Stimulated activated CD8-positive, alpha-beta memory T cell treated with anti-CD3 and anti-CD28 coated beads, Interleukin-12 subunit alpha, Interleukin-12 subunit beta, amount 100 ng/mL, for 1 hour (primary cell): ENCODE measurements around the gene MVB12B.
A peak's percentile ranks its signal among the peaks of the same experiment; 100 is the strongest.
"Not testable (repeated sequence)": the region's sequence is repeated elsewhere in the genome, so short reads cannot be mapped to it uniquely, and the experiment has no call there.

Source experiments
- DNase-seq: peaks from one replicate; pipeline ENCODE4 v3.0.0-alpha.2; 2020; ENCODE audit warnings: low read depth

The MVB12B gene, protein sequence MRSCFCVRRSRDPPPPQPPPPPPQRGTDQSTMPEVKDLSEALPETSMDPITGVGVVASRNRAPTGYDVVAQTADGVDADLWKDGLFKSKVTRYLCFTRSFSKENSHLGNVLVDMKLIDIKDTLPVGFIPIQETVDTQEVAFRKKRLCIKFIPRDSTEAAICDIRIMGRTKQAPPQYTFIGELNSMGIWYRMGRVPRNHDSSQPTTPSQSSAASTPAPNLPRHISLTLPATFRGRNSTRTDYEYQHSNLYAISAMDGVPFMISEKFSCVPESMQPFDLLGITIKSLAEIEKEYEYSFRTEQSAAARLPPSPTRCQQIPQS

DNA sequence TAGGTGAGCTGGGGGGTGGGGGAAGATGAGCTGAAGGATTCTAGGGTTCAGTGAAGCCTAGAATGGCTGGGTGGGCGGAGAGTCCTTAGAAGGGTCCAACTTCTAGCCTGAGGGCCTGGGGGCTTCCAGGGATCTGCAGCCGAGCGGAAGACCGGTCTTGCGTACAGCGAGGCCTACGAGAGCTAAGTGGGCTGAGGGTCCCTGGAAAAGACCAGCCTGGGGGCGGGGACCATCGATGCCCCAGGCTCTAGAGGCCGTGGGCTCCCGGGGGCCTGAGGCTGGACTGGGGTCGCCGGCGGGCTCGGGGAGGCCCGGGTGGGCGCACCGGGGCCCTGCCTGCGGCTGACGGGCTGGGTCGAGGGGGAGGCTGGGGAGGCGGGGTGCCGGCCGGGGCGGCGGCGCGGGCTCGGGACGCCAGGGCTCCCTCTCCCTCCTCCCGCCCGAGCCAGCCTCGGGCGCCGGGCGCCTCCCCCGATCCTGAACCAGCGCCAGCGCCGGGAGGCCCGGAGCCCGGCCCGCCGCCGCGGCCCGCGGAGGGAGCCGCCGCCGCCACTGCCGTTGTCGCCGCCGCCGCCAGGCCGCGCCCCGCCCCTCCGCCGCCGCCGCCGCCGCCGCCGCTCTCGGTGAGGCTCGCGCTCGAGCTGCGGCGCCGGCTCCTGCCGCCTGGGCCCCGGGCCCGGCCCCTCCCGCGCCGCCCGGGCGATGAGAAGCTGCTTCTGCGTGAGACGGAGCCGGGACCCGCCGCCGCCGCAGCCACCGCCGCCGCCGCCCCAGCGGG, at the start of gene MVB12B:
MVB12B (plus strand) TSS at position 602 of the 778 bp plus-strand sequence; CDS start at position 703, 101 bp downstream.
- DNase-seq: peak; percentile 17

DNA sequence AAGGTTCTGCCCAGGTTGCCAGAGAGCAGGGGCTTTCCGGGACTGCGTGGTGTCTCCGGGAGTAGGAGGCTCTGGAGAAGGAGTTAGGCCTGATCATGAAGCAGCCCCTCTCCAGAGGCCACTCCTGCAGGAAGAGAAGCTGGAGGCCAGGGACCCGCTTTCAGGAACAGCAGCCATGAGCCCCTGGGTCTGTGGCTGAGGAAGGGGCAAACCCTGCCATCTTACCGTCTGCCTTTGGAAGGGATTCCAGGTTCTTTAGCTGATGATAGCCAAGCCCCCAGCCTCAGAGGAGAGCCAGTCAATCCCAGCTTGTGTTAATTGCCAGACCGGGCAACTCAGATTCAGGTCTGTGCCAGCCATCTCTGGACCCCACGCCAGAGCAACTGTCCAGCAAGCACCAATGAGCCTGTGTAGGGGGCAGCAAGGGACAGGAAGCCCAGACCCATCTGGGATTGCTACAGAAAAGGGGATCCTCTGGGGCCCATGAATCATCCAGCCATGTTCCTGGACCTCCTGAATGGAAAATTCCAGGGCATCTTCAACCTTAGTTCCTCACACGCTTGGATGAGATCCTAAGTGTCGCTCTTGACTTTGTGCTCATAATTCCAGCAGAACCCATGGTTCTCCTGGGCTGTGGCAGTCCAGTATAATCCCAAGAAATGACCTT, 42.7 kb upstream of the MVB12B start:
- DNase-seq: no peak

DNA sequence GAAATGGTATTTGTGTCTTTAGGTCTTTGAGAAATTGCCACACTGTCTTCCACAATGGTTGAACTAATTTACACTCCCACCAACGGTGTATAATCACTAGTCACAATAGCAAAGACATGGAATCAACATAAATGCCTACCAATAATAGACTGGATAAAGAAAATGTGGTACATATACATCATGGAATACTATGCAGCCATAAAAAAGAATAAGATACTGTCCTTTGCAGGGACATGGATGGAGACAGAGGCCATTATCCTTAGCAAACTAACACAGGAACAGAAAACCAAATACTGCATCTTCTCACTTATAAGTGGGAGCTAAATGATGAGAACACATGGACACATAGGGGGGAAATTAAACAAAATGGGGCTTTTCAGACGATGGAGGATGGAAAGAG, 41.0 kb upstream of the MVB12B start:
- DNase-seq: not testable (repeated sequence)

DNA sequence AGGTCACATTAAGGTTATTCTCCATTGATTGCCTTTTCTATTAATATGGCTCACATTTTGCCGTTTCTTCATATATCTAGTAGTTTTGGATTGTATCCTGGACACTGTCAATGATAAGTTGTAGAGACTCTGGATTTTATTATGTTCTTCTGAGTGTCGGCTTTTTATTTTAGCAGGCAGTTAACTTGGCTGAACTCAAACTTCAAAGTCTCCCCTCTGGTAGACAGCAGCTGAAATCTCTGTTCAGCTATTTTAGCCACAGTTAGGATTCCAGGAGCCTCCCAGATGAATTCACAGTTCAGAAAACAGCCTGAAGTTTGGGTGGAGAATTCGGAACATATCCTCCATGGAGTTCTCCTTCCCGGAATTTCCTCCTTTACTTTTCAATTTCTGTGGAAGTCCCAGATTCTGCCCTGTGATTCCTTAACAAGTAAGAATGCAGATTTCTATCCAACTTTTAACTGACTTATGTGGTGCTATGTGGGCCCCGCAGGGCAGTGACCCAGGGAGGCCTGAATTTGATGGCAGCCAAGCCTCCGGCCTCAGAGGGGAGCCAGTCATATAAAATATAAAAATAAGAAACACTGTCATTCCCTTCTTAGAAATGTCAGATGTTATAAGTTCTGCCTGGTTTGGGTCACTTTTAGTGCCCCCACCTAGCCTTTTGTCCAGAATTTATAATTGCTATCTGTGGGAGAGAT, 39.3 kb upstream of the MVB12B start:
- DNase-seq: no peak

DNA sequence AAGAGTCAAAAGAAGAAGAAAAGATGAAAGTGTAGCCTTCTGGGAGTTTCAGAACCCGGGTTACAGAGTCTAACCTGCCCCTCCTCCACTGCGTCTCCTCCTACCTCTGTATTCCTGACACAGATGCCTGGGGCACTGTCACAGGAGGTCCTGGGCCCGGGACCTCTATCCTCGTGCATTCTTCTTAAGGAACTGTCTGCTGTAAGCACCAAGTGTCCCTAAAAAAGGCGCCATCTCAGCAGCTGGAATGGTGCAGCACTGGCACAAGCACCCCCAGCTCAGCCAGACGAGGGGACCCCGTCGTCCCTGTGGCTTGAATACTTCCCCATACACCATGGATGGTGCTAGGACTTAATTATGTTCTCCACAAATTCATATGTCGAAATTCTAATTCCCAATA, 35.8 kb upstream of the MVB12B start:
- no peak for DNase-seq

DNA sequence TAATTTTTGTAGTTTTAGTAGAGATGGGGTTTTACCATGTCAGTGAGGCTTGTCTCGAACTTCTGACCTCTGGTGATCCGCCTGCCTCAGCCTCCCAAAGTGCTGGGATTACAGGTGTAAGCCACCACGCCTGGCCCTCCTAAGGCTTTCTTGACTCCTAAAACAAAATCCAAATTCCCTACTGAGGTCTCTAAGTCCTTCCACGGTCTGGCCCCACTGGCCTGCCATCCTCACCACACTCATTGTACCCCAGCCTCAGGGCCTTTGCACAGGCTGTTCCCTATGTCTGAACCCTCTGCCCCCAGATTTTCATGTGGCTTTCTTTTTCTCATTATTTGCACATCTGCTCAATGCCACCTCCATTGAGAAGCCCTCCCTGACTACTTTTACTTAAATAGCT, 34.7 kb upstream of the MVB12B start:
- DNase-seq: no peak

DNA sequence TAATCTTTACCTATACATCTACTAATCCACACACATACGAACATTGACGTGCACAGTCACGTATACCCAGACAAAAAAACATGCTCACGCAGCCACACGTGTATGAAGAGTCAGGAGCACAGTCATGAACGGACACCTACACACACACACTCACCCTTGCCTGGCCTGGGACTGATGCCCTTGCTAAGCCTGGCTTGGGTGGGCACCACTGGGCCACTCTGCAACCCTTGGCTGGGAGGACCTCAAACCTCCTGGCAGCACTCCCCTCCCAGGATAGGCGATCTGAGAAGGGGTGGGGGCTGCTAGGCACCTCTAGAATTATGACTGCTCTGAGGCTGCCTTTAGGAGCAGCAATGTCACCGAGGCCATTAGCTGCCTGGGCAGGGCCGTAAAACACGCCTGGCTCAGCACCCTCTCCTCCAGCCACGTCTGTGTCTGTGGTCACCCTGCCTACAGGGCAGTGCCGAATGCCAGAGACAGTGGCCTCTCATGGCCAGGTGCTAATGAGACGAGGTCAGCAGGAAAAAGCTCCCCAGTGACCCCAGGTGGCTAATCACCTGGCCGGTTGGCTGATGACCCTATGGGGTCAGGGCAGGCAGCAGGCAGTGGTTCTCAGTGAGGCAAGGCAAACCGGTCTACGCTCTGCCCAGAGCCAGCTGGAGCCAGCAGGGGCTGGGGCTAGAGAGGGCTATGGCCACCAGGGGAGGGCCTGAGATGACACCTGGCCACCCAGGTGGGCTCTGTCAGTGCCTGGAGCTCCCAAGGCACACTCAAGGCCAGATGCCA, 33.7 kb upstream of the MVB12B start:
- no peak for DNase-seq

DNA sequence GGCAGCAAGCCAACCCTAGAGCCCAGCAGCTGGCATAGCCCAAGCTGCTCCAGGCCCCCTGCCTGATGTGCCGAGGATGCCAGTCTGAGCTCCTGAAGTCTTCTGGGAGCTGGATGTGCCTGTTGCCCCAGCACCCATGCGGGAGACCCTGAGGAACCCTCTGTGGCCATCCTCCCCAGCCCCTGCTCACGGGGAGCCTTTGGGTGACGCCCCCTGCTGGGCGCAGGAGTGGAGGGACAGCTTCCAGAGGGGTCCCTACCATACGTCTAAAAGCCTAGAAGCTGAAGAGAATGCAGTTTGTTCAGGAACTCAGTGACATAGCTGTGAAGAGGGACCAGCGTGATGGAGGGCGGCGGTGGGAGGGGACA, 33.1 kb upstream of the MVB12B start:
- no peak for DNase-seq

DNA sequence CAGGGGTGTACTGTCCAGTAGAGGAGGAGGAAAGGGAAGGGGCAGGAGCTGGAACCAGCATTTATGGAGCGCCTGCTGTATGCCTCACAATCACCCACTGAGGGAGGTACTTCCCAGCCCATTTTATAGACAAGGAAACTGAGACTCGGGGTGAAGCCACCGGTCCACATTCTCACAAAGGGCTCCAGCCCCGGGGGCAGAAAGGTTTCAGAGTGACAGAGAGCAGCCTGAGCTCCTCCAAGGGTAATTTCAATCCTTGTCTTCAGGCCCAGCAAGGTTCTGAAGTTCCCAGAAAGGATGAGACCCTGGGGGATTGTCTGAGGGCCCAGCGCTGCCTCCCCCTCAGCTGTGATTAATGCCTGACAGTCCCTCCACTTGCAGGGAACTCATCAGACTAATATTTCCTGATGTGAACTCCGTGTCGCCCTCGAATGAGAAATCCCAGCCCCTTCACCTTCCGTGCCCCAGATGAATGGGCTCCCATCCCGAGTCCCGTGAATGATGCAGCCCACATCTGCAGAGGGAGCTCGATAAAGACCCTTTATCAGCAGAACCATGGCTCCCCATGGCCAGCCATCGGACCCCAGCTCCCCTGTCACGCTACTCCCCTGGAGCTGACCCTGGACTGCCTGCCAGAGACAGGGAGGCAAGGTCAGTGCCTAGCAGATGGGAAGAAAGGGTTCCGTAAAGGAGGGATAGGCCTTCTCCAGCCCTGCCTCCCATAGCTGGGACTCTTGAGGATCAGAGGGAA, 32.1 kb upstream of the MVB12B start:
- no peak for DNase-seq

DNA sequence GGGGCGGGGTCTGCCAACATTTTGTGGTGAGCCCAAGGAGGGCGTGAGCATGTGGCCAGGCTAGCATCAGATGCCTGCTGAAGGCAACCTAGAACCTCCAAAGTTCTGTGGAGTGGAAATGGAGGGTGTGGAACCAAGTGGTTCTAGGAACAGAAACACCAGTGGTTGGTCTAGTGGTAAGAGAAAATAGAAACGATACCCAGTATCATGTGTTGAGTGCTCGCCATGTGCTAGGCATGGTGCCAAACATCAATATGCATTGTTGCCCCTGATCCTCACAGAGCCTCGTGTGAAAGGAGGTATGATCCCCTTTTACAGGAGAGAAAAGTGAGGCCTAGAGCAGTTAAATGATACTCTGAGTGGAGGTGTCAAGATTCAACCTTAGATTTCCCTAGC, 31.5 kb upstream of the MVB12B start:
- DNase-seq: no peak

DNA sequence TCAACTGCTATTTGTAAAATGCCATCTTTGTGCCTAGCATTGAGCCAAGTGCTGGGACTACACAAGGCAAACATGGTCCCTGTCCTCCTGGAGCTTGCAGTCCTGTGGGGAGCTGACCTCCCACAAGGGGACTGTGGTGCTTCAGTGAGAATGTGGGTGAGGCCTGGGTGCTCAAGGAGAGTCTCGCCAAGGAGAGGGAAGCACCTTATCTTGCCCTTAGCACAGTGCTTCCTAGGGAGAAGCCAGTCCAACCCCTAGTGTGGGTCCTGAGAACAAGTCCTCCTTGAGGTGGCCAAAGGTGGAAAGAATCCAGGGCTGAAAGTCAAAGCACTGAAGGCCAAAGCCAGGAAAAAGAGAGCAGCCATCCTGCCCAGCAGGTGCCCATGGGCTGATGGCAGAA, 31.1 kb upstream of the MVB12B start:
- no peak for DNase-seq

DNA sequence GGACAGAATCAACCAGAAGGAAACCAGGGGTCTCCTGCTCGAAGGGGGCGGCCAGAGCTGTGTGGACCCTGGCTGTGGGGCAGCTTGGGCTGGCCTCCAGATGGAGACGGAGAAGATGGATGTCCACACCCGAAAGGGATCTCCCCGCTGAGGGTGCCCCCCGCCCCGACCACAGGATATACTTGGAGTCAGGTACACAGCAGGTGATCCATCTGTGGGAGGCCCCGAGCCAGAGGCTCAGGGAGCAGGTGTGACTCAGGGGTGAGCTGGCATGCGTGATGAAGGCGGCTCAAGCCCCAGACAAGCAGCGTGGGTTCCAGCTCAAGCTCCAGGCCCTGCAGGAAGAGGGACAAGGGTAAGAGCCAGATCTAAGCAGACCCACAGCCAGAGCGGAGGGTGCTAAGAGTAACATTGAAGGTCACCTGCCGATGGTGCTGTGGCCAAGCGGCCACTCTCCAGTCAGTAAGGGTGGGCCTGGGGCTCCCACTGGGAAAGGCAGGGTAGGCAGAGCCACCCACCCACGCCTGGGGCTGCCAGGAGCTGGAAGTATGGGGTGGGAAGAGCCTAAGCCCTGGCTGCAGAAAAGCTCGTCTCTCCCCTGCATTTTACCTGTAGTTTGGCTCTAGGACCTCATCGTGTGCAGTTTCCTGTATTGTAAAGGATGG, 30.6 kb upstream of the MVB12B start:
- no peak for DNase-seq

DNA sequence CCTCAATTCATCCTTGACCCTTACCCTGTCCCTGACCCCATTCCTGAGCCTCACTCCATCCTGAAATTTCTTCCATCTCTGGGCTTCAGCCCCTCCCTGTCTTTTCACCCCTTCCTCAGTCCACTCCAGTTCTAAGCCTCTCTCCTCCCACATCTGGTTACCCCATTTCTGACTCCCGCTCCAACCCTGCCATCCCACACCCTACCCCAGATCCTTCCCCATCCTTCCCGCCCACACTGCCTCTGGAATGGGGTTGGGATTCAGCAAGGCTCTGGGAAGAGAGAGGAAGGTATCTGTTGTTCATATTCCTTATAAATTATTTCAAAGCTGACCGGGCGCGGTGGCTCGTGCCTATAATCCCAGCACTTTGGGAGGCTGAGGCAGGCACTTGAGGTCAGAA, 29.9 kb upstream of the MVB12B start:
- no peak for DNase-seq

DNA sequence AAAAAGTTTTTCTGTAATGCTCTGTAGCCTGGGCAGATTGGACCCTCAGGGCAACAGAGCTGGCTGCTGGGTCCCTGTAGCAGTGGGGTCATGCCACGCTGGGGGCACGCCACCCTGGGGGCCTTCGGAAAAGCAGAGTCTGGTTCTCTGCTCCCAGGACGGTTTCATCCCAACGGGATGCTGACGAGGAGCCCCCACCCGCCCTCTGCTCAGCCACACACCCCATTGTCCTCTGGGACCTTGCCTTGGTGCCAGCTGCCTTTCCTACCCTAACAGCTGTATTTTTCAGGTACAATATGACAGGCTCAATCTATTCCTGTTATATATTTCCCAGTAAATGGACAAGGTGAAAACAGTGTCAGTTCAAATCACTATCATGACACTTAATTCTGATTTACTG, 29.0 kb upstream of the MVB12B start:
- no peak for DNase-seq

DNA sequence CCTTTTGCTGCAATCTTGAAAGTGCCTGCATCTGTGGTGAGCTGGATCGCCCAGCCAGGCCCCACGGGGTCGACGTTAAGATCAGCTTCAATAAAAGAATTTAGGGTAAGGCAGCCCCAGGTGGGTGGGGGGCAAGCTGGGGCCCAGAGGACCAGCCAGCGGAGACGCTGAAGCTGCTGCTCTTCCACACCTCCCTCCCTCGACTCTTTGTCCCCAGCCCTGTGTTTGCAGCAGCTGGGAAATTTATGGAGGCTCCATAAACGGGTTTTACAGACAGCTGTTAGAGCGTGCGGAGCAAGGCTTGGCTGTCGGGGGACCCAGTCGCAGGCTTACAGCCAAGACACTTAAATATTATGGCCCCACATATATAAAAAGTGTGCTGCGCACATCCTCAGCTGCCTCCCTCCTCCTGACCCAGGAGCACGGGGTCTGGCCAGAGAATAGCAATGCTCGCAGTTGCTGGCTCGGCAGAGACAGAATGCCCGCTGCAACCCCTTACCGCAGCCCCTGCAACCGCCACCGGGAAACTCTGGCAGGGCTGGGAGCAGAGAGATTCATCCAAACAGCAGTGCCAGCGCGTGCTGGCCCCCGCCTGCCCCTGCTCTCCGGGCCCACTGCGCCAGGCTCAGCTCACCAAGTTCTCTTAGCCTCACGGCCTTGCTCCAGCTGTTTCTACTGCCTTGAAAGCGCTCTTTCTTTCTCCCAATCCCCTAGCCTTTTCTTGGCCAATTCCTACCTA, 28.4 kb upstream of the MVB12B start:
- no peak for DNase-seq

DNA sequence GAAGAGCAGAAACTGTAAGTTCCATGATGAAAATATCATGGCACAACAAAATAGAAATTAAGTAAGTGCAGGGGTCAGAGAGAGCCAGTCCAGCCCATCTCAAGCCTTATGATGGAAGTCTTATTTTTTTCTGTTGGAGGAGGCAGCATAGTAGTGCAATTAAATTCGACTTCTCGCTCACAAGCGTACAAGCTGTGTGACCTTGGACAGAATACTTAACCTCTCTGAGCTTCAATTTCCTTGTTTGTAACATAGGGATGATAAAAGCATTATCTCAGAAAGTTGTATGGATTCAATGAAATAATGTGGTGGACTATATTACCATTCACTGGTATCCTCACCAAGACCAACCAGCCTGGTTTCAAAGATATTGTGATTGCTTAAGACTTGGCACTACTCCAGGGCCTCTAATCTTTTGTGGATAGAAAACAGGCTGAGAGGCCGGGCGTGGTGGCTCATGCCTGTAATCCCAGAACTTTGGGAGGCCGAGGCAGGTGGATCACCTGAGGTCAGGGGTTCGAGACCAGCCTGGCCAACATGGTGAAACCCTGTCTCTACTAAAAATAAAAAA, 26.8 kb upstream of the MVB12B start:
- DNase-seq: no peak

DNA sequence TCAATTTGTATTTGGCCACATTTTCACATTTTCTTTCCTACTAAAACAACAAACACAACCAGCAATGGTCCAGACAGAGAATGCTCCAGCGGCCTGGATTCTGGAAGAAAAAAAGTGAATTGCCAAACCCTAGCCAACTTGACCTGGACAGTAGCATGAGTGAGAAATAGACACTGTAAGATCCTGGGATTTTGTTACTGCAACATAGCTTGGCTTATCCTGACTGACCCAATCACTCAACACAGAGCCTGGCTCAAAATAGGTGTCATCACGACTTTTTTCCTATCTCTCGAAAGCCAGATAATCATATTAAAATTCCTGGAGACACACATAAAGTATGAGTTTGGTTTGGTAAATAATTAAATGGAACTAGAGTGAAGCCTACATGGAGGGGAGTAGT, 25.4 kb upstream of the MVB12B start:
- no peak for DNase-seq

DNA sequence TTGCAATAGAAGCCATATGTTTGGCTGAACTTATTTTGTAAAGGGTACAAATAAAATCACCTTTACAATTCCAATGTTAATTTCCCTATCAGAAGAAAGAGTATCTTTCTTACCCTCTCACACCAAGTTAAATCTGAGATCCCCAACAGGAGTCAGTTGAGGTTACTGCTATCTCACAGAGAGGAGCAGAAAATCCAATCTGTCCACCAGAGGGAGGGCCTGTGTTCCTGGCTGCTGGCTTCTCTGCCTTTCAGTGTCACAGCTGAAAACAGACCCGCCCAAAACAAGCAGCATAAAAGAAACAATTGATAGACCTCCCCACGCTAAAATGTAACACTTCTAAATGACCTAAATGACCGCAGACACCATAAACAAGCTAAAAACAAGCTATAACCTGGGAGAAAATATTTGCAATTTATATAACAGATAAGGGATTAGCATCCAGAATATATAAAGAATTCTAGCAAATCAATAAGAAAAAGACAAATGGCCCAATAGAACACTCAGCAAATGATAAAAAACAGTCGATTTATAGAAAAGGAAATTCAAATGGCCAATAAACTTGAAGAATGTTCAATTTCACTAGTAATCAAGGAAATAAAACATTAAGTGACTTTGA, 24.5 kb upstream of the MVB12B start:
- DNase-seq: no peak

DNA sequence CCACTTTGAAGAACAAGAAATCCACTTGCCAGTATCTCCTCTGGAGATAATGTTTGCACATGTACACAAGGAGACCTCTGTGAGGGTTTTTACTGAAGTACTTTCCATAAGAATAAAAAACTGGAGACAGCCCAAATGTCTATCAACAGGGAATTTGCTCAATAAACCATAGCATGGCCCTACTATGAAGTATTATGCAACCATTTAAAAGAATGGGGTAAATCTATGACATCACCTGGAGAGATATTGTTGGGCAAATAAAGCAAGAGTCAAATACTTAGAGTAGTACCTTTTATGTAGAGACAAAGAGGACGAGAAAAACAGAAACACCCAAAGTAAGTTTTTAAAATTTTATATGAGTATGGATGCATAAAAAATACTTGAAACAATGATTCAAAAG, 23.9 kb upstream of the MVB12B start:
- no peak for DNase-seq
